SIG-M5 (cell line): Measurements from ENCODE around the gene FAM153A.
"Not testable (repeated sequence)": the region's sequence is repeated elsewhere in the genome, so short reads cannot be mapped to it uniquely, and the experiment has no call there.

ENCODE experiments used
- DNase-seq: peaks from one replicate; lab custom pipeline; 2025; lab: John Stamatoyannopoulos, UW

The FAM153A gene

DNA sequence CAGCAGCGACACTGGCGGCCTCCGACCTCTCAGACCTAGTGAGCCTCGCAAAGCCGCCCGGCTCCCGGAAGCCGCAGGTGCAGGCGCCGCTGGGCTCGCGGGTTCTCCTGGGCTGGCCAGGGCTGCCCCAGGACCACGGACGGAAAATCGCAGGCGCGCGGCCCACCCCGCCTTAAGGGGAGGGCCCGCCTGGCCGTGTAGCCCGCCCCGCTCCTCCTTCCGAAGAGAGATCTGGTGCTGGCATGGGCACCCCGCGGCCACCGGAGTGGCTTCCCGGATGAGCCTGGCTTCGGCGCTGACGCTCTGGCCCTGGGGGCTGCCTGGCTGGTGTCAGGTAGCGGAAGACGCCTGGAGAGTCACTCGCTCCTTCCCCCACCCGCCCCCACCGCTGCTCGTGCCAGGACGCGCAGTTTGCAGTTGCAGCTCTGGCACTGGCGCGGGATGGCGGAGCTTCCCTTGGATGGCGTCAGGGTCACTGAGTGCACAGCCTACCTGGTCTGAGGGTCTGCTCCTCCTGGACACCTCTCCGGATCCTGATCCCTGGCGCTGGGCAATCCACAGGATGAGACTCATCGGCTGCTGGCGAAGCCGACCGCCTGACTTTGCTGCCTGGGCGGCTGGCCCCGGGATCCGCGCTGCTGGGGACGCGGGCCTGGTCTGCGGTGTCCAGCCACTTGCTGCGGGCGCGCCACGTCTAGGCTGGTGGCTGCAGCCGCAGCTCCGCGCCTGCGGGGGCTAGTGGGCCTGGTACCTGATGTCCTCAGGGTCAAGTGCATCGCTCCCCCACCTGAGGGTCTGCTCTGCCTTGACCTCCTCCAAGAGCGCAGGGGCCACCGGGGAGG is at the start of gene FAM153A:
Gene FAM153A (minus strand): TSS at position 108 of the 842 bp plus-strand sequence.
- not testable (repeated sequence) for DNase-seq

- DNase-seq = not testable (repeated sequence)
Measured at GRCh38 chr5:177832287-177832686, 49.6 kb upstream of the FAM153A start.

GRCh38 chr5:177826073-177826472 is 43.4 kb upstream of the FAM153A start:
- DNase-seq = not testable (repeated sequence)

- DNase-seq = not testable (repeated sequence)
Measured at GRCh38 chr5:177824776-177825175, 42.1 kb upstream of the FAM153A start.

DNA sequence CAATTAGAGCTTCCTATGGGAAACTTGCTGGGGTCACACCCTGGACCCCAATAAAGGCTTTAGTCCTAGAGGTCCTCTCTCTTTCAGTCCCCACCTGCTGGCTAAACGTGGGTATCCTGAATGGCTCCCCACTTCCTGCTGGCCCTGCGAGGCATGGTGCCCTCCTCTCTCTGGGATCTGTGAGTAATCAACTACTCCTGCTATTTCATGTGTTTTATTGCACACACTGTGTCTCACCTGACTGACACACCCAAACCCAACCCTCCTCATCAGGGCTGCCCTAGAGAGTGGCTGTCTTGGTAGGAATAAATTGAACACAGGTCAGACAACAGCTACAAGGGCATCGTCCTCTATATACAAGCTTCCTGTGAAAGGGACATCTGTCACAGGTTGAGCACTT is 39.8 kb upstream of the FAM153A start:
- not testable (repeated sequence) for DNase-seq

GRCh38 chr5:177819664-177820063 is 37.0 kb upstream of the FAM153A start:
- not testable (repeated sequence) for DNase-seq

DNA sequence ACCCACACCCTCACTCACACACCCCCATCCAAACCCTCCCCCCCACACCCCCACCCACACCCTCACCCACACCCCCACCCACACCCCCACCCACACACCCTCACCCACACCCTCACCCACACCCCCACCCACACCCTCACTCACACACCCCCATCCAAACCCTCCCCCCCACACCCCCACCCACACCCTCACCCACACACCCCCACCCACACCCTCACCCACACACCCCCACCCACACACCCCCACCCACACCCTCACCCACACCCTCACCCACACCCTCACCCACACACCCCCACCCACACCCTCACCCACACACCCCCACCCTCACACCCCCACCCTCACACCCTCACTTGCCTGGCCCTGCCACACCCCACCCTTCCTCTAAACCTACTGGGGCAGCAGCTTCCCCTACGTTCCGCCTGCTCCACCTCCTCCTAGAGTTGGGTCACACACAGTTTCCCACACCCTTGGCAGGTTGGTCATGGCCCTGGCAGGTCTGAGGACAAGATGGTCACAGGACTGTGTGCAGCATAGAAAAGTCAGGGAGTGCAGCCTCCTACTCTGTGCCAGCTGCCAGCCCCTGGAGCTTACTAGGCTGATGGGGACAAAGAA is 30.2 kb upstream of the FAM153A start:
- DNase-seq = not testable (repeated sequence)

- not testable (repeated sequence) for DNase-seq
Measured at GRCh38 chr5:177812160-177812743, 29.6 kb upstream of the FAM153A start.

- DNase-seq = not testable (repeated sequence)
Measured at GRCh38 chr5:177809209-177809913, 26.7 kb upstream of the FAM153A start.

DNA sequence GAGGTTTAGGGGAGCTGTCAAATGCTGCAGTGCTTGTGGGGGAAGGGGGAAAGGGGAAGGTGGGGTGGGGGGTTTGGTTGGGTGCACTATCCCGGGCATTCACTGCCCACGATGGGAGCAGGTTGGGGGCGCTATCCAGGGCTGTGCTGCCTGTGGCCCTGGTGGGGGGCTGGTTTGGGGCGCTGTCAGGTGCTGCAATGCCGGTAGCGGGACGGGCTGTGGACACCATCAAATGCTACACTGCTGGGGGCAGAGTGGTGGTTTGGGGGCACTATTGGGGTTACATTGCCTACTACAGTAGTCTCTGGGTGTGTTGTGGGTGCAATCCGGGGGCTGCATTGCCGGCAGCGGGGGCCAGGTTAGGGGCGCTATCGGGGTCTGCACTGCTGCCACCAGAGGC is 25.7 kb upstream of the FAM153A start:
- not testable (repeated sequence) for DNase-seq

DNA sequence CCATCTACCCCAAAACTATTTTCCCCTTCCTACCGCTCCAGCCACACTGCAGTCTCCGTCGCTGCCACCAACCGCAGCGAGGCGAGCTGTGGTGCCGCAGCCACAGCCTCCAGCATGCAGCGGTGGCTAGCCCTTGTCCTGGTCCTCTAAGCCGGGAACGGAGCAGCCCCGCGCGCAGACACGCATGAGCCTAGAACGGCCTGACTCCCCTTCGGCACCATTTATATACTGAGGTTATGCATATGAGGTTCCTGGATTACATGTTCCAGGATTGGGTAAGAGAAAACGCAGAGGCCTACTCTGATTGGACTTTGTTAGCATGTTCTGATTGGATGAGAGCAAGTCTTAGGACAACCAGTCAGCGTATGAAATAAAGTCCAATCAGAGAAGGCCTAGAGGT is 24.6 kb upstream of the FAM153A start:
- not testable (repeated sequence) for DNase-seq

DNA sequence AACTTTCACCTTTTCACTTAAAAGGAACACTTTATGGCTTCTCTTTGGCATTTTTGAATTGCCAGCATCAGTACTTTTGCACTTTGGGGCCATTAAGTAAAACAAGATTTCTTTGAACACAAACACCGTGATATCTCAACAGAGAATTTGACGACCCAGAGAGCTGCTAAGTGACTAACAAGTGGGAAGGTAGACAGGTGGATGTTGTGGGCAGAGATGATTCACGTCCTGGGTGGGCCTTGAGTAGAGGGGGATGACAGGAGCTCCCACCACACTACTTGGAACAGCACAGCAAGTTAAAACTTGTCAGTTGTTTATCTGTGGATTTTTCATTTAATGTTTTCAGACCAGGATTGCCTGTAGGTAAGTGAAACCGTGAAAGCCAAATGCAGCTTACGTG is 18.7 kb upstream of the FAM153A start:
- not testable (repeated sequence) for DNase-seq

GRCh38 chr5:177798237-177798840 is 15.6 kb upstream of the FAM153A start:
- not testable (repeated sequence) for DNase-seq

GRCh38 chr5:177793272-177793671 is 10.6 kb upstream of the FAM153A start:
- DNase-seq = not testable (repeated sequence)

GRCh38 chr5:177791649-177792048 is 8.9 kb upstream of the FAM153A start:
- DNase-seq = not testable (repeated sequence)

DNA sequence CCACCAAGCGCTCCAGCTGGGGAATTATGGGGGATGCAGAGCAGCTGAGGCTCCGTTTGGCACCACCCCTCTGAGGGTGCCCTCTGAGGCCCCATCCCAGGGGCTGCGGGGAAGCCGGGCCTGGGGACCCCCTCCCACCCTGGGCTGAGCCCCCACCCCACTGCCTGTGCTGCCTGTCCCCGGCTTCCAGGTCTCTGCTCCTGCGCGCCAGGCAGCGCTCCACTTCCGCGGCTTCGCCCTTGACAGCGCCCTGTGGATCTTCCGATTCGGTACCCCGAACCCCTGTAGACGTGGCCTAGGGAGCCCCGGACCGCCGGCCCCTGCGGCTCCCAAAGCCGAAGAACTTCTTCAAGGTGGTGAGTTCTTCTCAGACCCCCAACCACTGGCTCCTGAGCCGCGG is 530 bp downstream of the FAM153A start:
- DNase-seq = not testable (repeated sequence)

DNA sequence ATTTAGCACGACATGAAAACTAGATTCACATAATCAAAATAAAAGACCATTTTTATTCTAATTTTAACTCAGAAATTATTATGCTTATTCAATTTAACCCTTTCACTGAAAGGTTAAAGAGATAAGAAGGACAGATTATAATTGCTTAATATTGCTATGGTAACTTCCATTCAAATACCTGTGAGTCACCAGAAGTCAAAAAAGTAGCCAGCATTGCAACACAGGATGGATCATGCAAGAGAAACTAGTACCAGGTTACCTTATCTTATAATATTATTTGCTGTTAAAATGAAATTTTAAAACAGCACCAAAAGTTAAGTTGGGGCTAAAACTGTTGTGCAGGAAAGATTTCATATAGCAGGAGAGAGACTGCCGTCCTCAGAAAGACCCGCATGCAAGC is 11.5 kb downstream of the FAM153A start:
- not testable (repeated sequence) for DNase-seq

GRCh38 chr5:177770646-177771045 is 12.1 kb downstream of the FAM153A start:
- DNase-seq = not testable (repeated sequence)

GRCh38 chr5:177763737-177764508 is 18.8 kb downstream of the FAM153A start:
- not testable (repeated sequence) for DNase-seq

- not testable (repeated sequence) for DNase-seq
Measured at GRCh38 chr5:177760954-177761353, 21.7 kb downstream of the FAM153A start.

- not testable (repeated sequence) for DNase-seq
Measured at GRCh38 chr5:177747354-177747753, 35.3 kb downstream of the FAM153A start.
